Calu3 (cell line): ENCODE measurements around the gene SRGAP3. TPM values are rescaled to one million over a fixed set of nuclear protein-coding genes. Genes with fewer than 3 reads are reported as not detected.

Experiments used
- BruUV-seq: library from RNA; stranded (reverse); fragments of 400-500 nt; replicated peaks from 2 replicates; lab custom pipeline; 2021; lab: Mats Ljungman, UMichigan
- CTCF ChIA-PET: fragments of 300-600 bp; sonication (Branson Sonifier 250); formaldehyde crosslinking; loops from one replicate; lab custom pipeline; 2022; ENCODE audit warnings: antibody characterized with exemption; lab: Charles Lee
- DNase-seq: peaks from one replicate; pipeline ENCODE4 v3.0.0; 2022
- H3K27ac Mint-ChIP-seq: one replicate; pipeline ENCODE4 v1.8.0; 2022; ENCODE audit warnings: mixed read lengths; ENCODE audit not compliant: unreplicated experiment
- H3K27me3 Mint-ChIP-seq: one replicate; pipeline ENCODE4 v1.8.0; 2022; ENCODE audit warnings: mixed read lengths; ENCODE audit not compliant: unreplicated experiment
- H3K36me3 Mint-ChIP-seq: one replicate; pipeline ENCODE4 v1.8.0; 2022; ENCODE audit warnings: mild to moderate bottlenecking, moderate library complexity, mixed read lengths; ENCODE audit not compliant: insufficient read depth, unreplicated experiment
- H3K4me1 Mint-ChIP-seq: one replicate; pipeline ENCODE4 v1.8.0; 2022; ENCODE audit warnings: mild to moderate bottlenecking, low read depth, mixed read lengths; ENCODE audit not compliant: unreplicated experiment
- H3K4me3 Mint-ChIP-seq: one replicate; pipeline ENCODE4 v1.8.0; 2022; ENCODE audit warnings: mild to moderate bottlenecking, low read depth, moderate library complexity, mixed read lengths; ENCODE audit not compliant: unreplicated experiment
- H3K9me3 Mint-ChIP-seq: one replicate; pipeline ENCODE4 v1.8.0; 2022; ENCODE audit warnings: low read depth, mixed read lengths; ENCODE audit not compliant: unreplicated experiment
- CTCF ChIP-seq: fragments of 200-600 bp; IDR thresholded peaks from one replicate; pipeline ENCODE4 v1.8.0; 2022; ENCODE audit warnings: antibody characterized with exemption; ENCODE audit not compliant: unreplicated experiment
- intact Hi-C: fragments of 100-400 bp; cut with micrococcal nuclease; formaldehyde crosslinking; loops from one replicate; pipeline ENCODE4 v1.10.0; 2022; ENCODE audit not compliant: unreplicated experiment
- total RNA-seq: library from RNA; stranded (reverse); gene quantifications from 2 replicates; pipeline ENCODE4 v1.2.3, GENCODE V29; 2022

SRGAP3 gene
- total RNA-seq, 1 experiment from 2014 or later, result 8.2 TPM

GRCh38 chr3:9035961-9036360 is 213.5 kb downstream of the SRGAP3 start:
- H3K4me1 Mint-ChIP-seq, result no peaks in the 10 kb centered on the region
- no peaks in the 10 kb centered on the region for H3K36me3 Mint-ChIP-seq
- no peak overlapping the region for H3K27ac Mint-ChIP-seq
- no TSS peak for BruUV-seq
- peaks cover 16% of the 10 kb centered on the region for H3K27me3 Mint-ChIP-seq
- TF ChIP-seq CTCF, result no peak
- H3K9me3 Mint-ChIP-seq, result no peaks in the 10 kb centered on the region
- H3K4me3 Mint-ChIP-seq, result no peak overlapping the region
- CTCF ChIA-PET, result no interaction called here
- no peak for DNase-seq
- intact Hi-C loops, result no loop called here

GRCh38 chr3:9035473-9035872 is 214.0 kb downstream of the SRGAP3 start:
- H3K27ac Mint-ChIP-seq, result no peak overlapping the region
- no peaks in the 10 kb centered on the region for H3K4me1 Mint-ChIP-seq
- no peaks in the 10 kb centered on the region for H3K9me3 Mint-ChIP-seq
- peaks cover 16% of the 10 kb centered on the region for H3K27me3 Mint-ChIP-seq
- intact Hi-C loops, result no loop called here
- no peak for DNase-seq
- CTCF ChIA-PET, result no interaction called here
- H3K4me3 Mint-ChIP-seq, result no peak overlapping the region
- no TSS peak for BruUV-seq
- TF ChIP-seq CTCF, result no peak
- H3K36me3 Mint-ChIP-seq, result no peaks in the 10 kb centered on the region

GRCh38 chr3:9033867-9034266 is 215.6 kb downstream of the SRGAP3 start:
- H3K36me3 Mint-ChIP-seq, result no peaks in the 10 kb centered on the region
- DNase-seq, result no peak
- peaks cover 16% of the 10 kb centered on the region for H3K27me3 Mint-ChIP-seq
- H3K9me3 Mint-ChIP-seq, result no peaks in the 10 kb centered on the region
- H3K4me3 Mint-ChIP-seq, result no peak overlapping the region
- TF ChIP-seq CTCF, result no peak
- intact Hi-C loops, result no loop called here
- BruUV-seq, result no TSS peak
- CTCF ChIA-PET, result no interaction called here
- no peaks in the 10 kb centered on the region for H3K4me1 Mint-ChIP-seq
- H3K27ac Mint-ChIP-seq, result no peak overlapping the region

- H3K27ac Mint-ChIP-seq, result no peak overlapping the region
- intact Hi-C loops, result no loop called here
- no peak overlapping the region for H3K4me3 Mint-ChIP-seq
- DNase-seq, result no peak
- H3K27me3 Mint-ChIP-seq, result peaks cover 16% of the 10 kb centered on the region
- no peaks in the 10 kb centered on the region for H3K4me1 Mint-ChIP-seq
- no peaks in the 10 kb centered on the region for H3K9me3 Mint-ChIP-seq
- CTCF ChIA-PET, result no interaction called here
- no peaks in the 10 kb centered on the region for H3K36me3 Mint-ChIP-seq
- TF ChIP-seq CTCF, result no peak
- no TSS peak for BruUV-seq
Measured at GRCh38 chr3:9032231-9032777, 217.1 kb downstream of the SRGAP3 start.
